Mucosa of descending colon (tissue), 3 donors: Measurements from ENCODE around the gene PRR14. TPM values are rescaled to one million over a fixed set of nuclear protein-coding genes. Genes with fewer than 3 reads are reported as not detected.

Source experiments
- ATAC-seq: fragments of 200-7000 bp; cut with Tn5 transposase; one replicate; pipeline ENCODE4 v1.9.1; 2020; ENCODE audit warnings: mild to moderate bottlenecking, moderate library complexity
- DNase-seq, 3 donors: peaks; one replicate each; pipeline ENCODE4 v3.0.0-alpha.2; 2020
- H3K36me3 ChIP-seq: fragments of 200-600 bp; one replicate; pipeline ENCODE4 v1.8.0; 2021; ENCODE audit warnings: low read depth, mild to moderate bottlenecking
- H3K4me1 ChIP-seq: fragments of 200-600 bp; one replicate; pipeline ENCODE4 v1.8.0; 2021; ENCODE audit warnings: low read depth, mild to moderate bottlenecking
- H3K4me3 ChIP-seq: fragments of 200-600 bp; one replicate; pipeline ENCODE4 v1.8.0; 2021; ENCODE audit warnings: mild to moderate bottlenecking
- H3K9me3 ChIP-seq: fragments of 200-600 bp; one replicate; pipeline ENCODE4 v1.8.0; 2021; ENCODE audit warnings: mild to moderate bottlenecking
- intact Hi-C, 2 donors: fragments of 100-400 bp; cut with DNase I in 1 of 2; cut with micrococcal nuclease in 1 of 2; formaldehyde crosslinking; loops; one replicate each; pipeline versions ENCODE4 v1.11.0 to v1.11.1; 2022; cut with DNase I, micrococcal nuclease
- long read RNA-seq, 2 donors: library from polyadenylated mRNA; unstranded; transcript quantifications; one replicate each; pipeline ENCODE4 v2.0.0, GENCODE V29; 2019 to 2021
- total RNA-seq, 3 donors: library from RNA; stranded (reverse); fragmentation: NEBNext Ultra II Directional in 2 of 3; extraction: Animal tissue kit (Norgen Biotek cat#: 25700) in 2 of 3; gene quantifications; one replicate each; pipeline versions ENCODE4 v1.2.1 to v1.2.4, GENCODE V29; 2021 to 2023
- TF ChIP-seq, protein P1 (sequence below): fragments of 200-600 bp; IDR thresholded peaks from one replicate; pipeline ENCODE4 v1.8.0; 2022; ENCODE audit warnings: antibody characterized with exemption, mild to moderate bottlenecking
- donor health status: DM: no; HTN: no; CAD: no; lungs with moderate emphysema.
- donor health status: DM: no; HTN: no; CAD: no.
- donor health status: DM: no; HTN: yes; CAD: no.

Gene PRR14
- 10 to 100 TPM; 42.1 to 65.6 (median 45.6) TPM for total RNA-seq
- long read RNA-seq, donor 1, partial matches to known transcripts: 6 of 15 reads
- long read RNA-seq, donor 1, other reads (novel, unspliced or antisense): 6 of 15 reads
- long read RNA-seq, donor 2, partial matches to known transcripts: 4 of 5 reads
- long read RNA-seq, donor 2, other reads (novel, unspliced or antisense): 1 of 5 reads

DNA sequence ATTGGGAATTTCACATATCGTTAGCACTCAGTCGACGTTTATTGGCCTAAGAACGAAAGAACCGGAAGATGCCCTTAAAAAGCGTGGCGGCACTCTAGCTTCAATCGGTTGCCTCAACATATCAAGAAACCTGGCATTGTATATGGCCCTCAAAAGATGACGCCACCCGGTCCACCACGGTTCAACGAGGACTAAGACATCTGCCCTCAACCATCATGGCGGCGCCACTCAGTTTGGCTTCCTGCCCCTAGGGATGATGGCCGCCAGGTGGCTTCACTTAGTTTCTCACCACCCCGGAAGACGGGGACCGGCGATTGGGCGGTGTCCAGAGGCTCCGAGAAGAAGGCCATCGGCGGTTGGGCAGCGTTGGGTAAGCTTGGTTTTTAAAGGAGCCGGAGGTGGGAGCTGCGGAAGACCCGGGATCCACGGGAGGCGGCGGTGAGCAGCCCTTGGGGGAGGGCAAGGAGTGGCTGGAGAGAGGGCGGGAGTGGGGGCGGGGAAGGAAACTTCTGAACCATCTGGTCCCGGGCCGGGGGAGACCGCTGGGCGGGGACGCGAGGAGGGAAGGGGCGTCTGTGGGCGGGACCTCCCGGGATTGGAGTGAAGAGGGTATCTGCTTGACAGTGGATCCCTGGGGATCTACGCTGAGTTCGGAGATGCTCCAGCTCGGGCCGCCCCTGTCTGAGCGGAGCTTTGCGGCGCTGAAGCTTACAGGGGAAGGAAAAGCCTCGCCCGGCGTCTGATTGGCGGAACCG is at the start of gene PRR14:
TSS of gene PRR14 (plus strand) at position 592 of the 755 bp plus-strand sequence. CDS start 686 bp downstream, outside the sequence.
- peaks cover 4% of the 10 kb centered on the region for H3K36me3 ChIP-seq
- DNase-seq (peak; percentile 99 to 100 (median 100)), ATAC-seq (peak; percentile 91)
- TF ChIP-seq, protein P1, sequence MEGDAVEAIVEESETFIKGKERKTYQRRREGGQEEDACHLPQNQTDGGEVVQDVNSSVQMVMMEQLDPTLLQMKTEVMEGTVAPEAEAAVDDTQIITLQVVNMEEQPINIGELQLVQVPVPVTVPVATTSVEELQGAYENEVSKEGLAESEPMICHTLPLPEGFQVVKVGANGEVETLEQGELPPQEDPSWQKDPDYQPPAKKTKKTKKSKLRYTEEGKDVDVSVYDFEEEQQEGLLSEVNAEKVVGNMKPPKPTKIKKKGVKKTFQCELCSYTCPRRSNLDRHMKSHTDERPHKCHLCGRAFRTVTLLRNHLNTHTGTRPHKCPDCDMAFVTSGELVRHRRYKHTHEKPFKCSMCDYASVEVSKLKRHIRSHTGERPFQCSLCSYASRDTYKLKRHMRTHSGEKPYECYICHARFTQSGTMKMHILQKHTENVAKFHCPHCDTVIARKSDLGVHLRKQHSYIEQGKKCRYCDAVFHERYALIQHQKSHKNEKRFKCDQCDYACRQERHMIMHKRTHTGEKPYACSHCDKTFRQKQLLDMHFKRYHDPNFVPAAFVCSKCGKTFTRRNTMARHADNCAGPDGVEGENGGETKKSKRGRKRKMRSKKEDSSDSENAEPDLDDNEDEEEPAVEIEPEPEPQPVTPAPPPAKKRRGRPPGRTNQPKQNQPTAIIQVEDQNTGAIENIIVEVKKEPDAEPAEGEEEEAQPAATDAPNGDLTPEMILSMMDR: peak; percentile 16
- H3K4me1 ChIP-seq: peaks cover 10% of the 10 kb centered on the region
- intact Hi-C loops: no loop called here
- H3K9me3 ChIP-seq: no peaks in the 10 kb centered on the region
- peak within 1 kb of the TSS; percentile 82 for H3K4me3 ChIP-seq

DNA sequence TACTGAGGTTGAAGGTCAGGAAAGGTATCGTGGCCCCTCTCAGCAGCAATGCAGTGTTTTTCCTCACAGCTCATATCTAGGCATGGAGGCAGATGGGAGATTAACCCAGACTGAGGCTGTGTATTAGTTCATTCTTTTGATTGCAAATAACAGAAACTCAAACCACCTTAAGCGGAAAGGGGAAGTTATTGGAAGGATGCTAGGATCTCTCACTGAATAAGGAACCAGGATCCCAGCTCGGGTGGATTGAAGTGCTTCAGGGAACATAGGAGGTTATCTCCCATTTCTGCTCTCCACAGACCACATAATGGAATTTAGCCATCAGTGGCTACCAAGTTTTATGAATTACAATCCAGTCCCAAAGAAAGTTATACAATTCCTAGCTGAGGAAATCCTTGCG is 48.8 kb upstream of the PRR14 start:
- ATAC-seq (no peak), DNase-seq (no peak)
- Histone ChIP-seq H3K4me3 (no peak overlapping the region), H3K4me1 (peaks cover 6% of the 10 kb centered on the region), H3K36me3 (peaks cover 4% of the 10 kb centered on the region), H3K9me3 (no peaks in the 10 kb centered on the region)
- intact Hi-C loops: no loop called here
- TF ChIP-seq, protein P1: no peak

DNA sequence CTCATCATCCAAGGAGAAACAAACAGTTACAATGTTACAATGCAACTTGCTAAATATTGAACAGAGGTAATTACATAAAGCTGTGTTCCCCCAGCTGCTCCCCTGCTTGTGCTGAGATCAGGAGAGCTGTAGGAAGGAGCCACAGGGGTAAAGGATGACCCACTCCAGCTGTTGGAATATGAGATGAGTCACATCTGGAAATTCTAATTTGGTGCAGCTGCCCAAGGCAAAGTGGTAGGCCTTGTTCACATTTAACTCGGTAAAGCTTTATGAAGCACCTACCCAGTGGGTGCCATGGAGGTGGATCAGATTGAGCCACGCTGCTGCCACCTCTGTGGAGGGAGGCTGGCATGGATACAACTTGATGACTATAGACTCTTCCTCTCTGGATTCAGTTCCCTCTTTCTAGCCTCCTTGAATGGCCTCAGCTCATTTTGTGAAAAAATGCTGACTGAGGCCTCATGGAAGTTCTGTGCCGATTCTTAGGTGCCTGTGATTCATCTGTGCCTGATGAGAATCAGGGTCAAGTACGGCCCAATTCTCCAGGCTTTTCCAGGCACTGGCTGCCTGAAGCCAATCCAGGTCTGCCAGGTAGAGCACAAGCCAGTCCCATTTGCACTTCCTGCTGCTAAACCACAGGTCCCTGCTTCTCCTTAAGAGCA is 48.0 kb upstream of the PRR14 start:
- no peaks in the 10 kb centered on the region for H3K9me3 ChIP-seq
- peaks cover 4% of the 10 kb centered on the region for H3K36me3 ChIP-seq
- TF ChIP-seq, protein P1: no peak
- peaks cover 6% of the 10 kb centered on the region for H3K4me1 ChIP-seq
- ATAC-seq (no peak), DNase-seq (no peak)
- intact Hi-C loops: no loop called here
- no peak overlapping the region for H3K4me3 ChIP-seq

DNA sequence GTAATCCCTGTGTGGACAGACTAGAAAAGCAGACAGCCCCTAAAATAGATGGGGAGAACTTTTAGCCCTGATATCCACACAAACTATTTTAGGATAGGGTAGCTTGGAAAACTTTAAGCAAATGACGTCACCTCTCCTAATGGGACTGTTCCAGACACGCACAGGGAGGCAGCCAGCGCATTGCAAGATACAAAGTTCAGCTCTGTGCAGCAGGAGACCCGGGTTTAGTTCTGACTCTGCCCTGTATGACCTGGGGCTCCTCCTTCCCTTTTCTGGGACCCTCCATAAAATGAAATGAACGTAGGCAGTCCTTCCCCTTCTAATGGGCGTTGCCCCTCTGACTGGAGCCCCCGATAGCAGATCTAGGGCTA is 46.8 kb upstream of the PRR14 start:
- intact Hi-C loops: no loop called here
- DNase-seq (no peak), ATAC-seq (no peak)
- peaks cover 4% of the 10 kb centered on the region for H3K36me3 ChIP-seq
- TF ChIP-seq, protein P1: no peak
- no peaks in the 10 kb centered on the region for H3K9me3 ChIP-seq
- H3K4me3 ChIP-seq: no peak overlapping the region
- H3K4me1 ChIP-seq: peaks cover 1% of the 10 kb centered on the region

DNA sequence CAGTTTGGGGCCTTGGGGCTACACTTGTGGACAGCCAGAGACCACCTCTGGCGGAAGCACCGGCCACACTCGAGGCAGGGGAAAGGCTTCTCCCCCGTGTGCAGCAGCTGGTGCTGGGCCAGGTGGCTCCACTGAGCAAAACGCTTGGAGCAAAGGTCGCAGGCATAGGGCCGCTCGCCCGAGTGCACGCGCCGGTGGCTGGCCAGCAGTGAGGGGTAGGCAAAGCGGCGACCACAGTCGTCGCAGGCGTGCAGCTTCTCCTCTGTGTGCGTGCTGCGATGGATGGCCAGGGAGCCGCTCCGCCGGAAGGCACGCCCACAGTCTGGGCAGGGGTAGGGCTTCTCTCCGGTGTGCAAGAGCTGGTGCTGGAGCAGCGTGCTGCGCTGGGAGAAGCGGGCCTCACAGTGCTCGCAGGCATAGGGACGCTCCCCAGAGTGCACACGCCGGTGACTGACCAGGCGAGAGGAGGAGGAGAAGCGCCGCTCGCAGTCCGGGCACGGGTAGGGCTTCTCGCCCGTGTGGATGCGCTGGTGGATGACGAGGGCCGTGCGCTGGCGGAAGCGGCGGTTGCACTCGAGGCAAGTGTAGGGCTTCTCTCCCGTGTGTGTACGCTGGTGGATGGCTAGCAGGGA is 46.3 kb upstream of the PRR14 start:
- peaks cover 4% of the 10 kb centered on the region for H3K36me3 ChIP-seq
- no peak for DNase-seq
- TF ChIP-seq, protein P1: no peak
- no peaks in the 10 kb centered on the region for H3K9me3 ChIP-seq
- intact Hi-C loops: no loop called here
- H3K4me1 ChIP-seq: no peaks in the 10 kb centered on the region
- no peak overlapping the region for H3K4me3 ChIP-seq
- ATAC-seq: no peak
